HL-60 (cell line): Measurements from ENCODE around the gene HINT2.

ENCODE experiments used
- POLR2AphosphoS5 ChIP-seq: IDR thresholded peaks from 2 replicates; pipeline ENCODE4 v1.6.1; 2012; ENCODE audit warnings: low read depth
- REST ChIP-seq: IDR thresholded peaks from 2 replicates; pipeline ENCODE4 v1.6.1; 2012; ENCODE audit warnings: low read depth; ENCODE audit not compliant: insufficient replicate concordance
- TF ChIP-seq, protein P1 (sequence below): IDR thresholded peaks from one replicate; pipeline ENCODE4 v1.5.1; 2011; ENCODE audit warnings: low read length, control low read depth, inconsistent platforms; ENCODE audit not compliant: insufficient read depth

DNA sequence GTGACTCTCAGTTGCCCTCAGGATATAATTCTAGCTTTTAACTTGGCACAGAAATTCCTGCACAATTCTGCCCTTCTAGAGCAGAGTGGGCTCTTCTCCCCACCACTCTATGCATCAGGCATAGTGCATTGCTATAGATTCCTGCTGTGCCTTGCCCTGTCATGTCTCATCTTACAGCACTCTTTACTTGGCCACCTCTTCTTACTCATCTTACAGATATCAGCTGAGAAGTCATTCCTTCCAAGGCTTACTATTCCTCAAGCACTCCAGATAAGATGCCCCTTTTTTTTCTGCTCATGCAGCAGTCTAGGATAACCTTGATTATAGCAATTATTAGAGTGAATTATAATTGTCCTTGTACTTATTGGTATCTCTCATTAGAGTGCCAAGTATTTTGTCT lies 8.1 kb upstream of the HINT2 start:
- TF ChIP-seq, protein P1, sequence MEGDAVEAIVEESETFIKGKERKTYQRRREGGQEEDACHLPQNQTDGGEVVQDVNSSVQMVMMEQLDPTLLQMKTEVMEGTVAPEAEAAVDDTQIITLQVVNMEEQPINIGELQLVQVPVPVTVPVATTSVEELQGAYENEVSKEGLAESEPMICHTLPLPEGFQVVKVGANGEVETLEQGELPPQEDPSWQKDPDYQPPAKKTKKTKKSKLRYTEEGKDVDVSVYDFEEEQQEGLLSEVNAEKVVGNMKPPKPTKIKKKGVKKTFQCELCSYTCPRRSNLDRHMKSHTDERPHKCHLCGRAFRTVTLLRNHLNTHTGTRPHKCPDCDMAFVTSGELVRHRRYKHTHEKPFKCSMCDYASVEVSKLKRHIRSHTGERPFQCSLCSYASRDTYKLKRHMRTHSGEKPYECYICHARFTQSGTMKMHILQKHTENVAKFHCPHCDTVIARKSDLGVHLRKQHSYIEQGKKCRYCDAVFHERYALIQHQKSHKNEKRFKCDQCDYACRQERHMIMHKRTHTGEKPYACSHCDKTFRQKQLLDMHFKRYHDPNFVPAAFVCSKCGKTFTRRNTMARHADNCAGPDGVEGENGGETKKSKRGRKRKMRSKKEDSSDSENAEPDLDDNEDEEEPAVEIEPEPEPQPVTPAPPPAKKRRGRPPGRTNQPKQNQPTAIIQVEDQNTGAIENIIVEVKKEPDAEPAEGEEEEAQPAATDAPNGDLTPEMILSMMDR: no peak
- no peak for TF ChIP-seq REST
- TF ChIP-seq POLR2AphosphoS5: no peak
